HUES64 (cell line): ENCODE results near the gene SMYD3.
"Not testable (repeated sequence)": the region's sequence is repeated elsewhere in the genome, so short reads cannot be mapped to it uniquely, and the experiment has no call there.

Source experiments
- H3K27ac ChIP-seq: 2 replicates; pipeline ENCODE4 v1.7.0; 2013; ENCODE audit warnings: low read depth, low read length, inconsistent platforms
- H3K27me3 ChIP-seq: 2 replicates; pipeline ENCODE4 v1.6.1; 2013; ENCODE audit warnings: mild to moderate bottlenecking, low read length; ENCODE audit not compliant: insufficient read depth
- H3K36me3 ChIP-seq: 2 replicates; pipeline ENCODE4 v1.6.1; 2013; ENCODE audit warnings: mild to moderate bottlenecking, low read length; ENCODE audit not compliant: insufficient read depth
- H3K4me1 ChIP-seq: 2 replicates; pipeline ENCODE4 v1.6.1; 2013; ENCODE audit warnings: mild to moderate bottlenecking, low read length, moderate library complexity; ENCODE audit not compliant: insufficient read depth
- H3K4me3 ChIP-seq: 2 replicates; pipeline ENCODE4 v1.5.1; 2013; ENCODE audit warnings: mild to moderate bottlenecking, low read length, moderate library complexity
- H3K9ac ChIP-seq: 2 replicates; pipeline ENCODE4 v1.6.1; 2013; ENCODE audit warnings: mild to moderate bottlenecking, low read depth, low read length
- H3K9me3 ChIP-seq: 2 replicates; pipeline ENCODE4 v1.6.1; 2013; ENCODE audit warnings: low read depth, low read length; ENCODE audit not compliant: insufficient read depth
- WGBS: fragments of 150-250, 120-280 bp; methylation state at CpG from one replicate; pipeline ENCODE4 v1.1.7; 2013; ENCODE audit warnings: missing lambda C conversion rate; 5-methylcytosine and 5-hydroxymethylcytosine counted together

Gene SMYD3

DNA sequence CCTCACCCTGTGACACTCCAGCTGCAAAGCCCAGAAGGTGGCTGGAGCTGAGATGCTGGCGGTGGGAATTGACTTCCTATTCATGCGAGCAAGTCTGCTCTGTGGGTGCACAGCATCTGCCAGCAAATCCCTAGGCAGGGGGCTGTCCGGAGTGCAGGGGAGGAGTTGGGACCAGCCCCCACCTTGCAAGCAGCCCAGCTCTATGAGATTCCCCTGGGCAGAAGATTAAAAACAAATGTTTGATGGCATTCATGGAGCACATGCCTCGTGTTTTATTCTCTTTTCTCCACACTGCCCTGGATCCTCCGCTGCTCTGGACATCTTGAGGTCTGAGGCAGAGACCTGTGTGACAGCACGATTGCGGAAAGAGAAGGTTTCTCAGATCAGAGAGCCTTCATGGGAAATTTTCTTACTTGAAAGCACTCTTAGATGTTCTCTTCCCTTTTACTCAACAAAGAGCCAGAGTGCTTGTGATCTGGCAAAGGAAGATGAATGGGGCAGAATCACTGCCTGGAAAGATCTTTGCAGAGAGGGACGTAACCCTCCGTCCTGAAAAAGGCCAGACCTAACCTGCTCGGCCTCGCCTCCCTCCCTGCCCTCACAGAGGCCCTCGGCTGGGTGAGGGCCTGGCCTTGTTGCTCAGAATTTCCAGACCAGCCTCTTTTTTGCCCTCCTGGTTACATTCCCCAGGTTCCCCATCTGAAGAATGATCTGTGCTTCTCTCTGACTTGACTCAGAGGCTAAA lies 755.2 kb downstream of the SMYD3 start:
- H3K9ac ChIP-seq: no peak overlapping the region
- peaks cover 9% of the 10 kb centered on the region; the same call in 1 of the 2 replicates for H3K4me1 ChIP-seq
- no peaks in the 10 kb centered on the region for H3K36me3 ChIP-seq
- H3K4me3 ChIP-seq: no peak overlapping the region
- 80% methylated on average over 12 of the region's 12 CpGs for WGBS
- H3K27ac ChIP-seq: no peak overlapping the region
- no peaks in the 10 kb centered on the region for H3K27me3 ChIP-seq
- H3K9me3 ChIP-seq: no peaks in the 10 kb centered on the region

DNA sequence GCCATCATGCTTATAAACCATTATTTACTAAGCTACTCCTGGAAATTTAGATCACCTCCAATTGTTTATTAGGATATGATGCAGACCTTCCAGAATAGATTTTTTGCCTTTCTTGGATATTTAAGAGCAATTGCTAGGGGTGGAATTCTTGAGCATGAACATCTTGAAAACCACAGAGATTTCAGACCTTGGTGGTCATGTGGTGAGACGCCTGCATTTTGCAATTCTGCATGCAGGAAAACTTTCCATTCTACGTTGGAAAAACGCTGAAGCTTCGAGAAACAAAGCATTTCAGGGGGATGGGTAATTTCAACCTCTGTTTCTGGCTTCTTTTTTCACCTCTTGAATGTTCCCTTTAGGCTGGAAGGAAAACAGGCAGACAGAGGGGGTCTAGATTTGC lies 756.0 kb downstream of the SMYD3 start:
- H3K4me1 ChIP-seq: peaks cover 9% of the 10 kb centered on the region; the same call in 1 of the 2 replicates
- no peak overlapping the region for H3K4me3 ChIP-seq
- WGBS: 85% methylated on average over 4 of the region's 4 CpGs
- H3K9me3 ChIP-seq: no peaks in the 10 kb centered on the region
- H3K9ac ChIP-seq: no peak overlapping the region
- H3K27ac ChIP-seq: no peak overlapping the region
- H3K27me3 ChIP-seq: no peaks in the 10 kb centered on the region
- no peaks in the 10 kb centered on the region for H3K36me3 ChIP-seq

DNA sequence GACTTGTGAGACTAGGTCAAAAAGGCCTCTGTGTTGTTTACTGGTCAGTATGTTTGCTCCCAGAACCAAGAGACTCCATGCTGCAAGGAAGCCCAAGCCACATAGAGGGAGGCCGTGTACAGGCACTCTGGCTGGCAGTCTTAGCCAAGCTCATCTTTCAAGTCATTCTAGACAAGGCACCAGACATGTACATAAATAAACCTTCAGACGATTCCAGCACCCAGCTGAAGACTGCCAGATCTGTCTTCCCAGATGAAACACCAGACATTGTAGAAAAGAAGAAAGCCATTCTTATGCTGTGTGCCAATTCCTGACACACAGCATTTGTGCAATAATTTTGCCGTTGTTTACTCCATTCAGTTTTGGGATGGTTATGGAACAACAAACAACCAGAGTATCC lies 756.8 kb downstream of the SMYD3 start:
- over 99% methylated on average over 3 of the region's 3 CpGs for WGBS
- Histone ChIP-seq H3K27me3 (no peaks in the 10 kb centered on the region), H3K9me3 (no peaks in the 10 kb centered on the region), H3K4me3 (no peak overlapping the region), H3K4me1 (peaks cover 9% of the 10 kb centered on the region; the same call in 1 of the 2 replicates), H3K27ac (no peak overlapping the region), H3K9ac (no peak overlapping the region), H3K36me3 (no peaks in the 10 kb centered on the region)

DNA sequence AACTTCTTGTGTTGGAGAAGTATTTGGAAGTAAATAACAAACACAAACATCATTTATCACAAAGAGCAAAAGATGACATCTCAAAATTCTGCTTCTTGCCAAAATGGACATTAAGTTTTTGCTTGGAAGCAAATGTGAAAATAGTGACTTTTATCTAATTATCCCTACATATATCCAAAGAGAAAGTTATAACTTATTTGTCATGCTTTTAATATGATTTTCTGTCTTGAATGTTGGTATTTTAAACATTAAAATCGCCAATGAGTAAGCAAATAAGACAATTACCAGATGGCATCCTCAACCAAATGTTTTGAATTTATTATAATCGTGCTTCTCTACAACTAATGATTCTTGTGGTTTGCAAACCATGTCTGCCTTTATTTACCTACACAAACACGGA lies 758.0 kb downstream of the SMYD3 start:
- no peak overlapping the region for H3K27ac ChIP-seq

DNA sequence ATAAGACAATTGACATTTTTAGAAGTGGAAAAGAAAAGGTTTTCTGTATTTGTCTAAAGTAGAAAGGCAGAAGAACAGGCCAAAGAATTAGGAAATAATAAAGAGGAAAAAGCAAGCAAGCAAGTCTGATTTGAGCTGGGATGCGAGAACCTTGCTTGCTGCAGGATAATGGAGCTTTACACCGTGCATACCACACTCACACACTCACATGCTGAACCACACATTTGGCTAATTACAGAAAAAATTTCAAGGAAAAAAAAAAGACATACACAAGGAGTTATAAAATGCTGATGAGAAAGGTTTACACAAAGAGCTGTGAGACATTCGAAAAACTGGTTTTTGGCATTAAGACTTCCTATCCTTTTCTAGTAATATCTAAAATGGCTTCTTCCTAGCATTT lies 758.4 kb downstream of the SMYD3 start:
- Histone ChIP-seq H3K4me3 (no peak overlapping the region), H3K9me3 (no peaks in the 10 kb centered on the region), H3K36me3 (no peaks in the 10 kb centered on the region), H3K27me3 (no peaks in the 10 kb centered on the region), H3K27ac (no peak overlapping the region), H3K4me1 (peaks cover 9% of the 10 kb centered on the region; the same call in 1 of the 2 replicates), H3K9ac (no peak overlapping the region)
- WGBS: 88% methylated on average over 2 of the region's 3 CpGs

More for the DNA sequence above, 758.0 kb downstream of the SMYD3 start:
- no peaks in the 10 kb centered on the region for H3K9me3 ChIP-seq
- H3K4me3 ChIP-seq: no peak overlapping the region
- H3K36me3 ChIP-seq: no peaks in the 10 kb centered on the region
- H3K4me1 ChIP-seq: peaks cover 9% of the 10 kb centered on the region; the same call in 1 of the 2 replicates
- WGBS: 95% methylated on average over 2 of the region's 3 CpGs
- H3K27me3 ChIP-seq: no peaks in the 10 kb centered on the region
- no peak overlapping the region for H3K9ac ChIP-seq

DNA sequence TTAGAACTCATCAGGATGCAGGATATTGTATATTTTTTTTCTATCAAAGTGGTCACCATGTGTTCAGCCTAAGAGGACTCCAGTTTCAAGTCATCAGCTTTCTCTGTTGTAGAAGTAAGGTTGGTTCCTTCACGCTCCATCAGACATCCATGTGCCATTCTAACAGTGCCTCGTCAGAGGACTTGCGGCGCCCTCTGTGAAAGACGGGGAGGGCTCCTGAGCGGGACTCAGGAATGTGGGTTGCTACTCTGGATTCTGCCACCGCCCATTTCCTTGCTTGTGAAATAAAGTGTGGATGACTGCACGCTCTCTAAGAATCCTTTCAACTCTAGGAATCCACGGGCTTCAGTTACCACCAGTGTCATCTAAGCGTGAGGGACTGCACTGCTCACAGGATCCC lies 758.8 kb downstream of the SMYD3 start:
- no peaks in the 10 kb centered on the region for H3K27me3 ChIP-seq
- H3K27ac ChIP-seq: no peak overlapping the region
- 86% methylated on average over 10 of the region's 10 CpGs for WGBS

DNA sequence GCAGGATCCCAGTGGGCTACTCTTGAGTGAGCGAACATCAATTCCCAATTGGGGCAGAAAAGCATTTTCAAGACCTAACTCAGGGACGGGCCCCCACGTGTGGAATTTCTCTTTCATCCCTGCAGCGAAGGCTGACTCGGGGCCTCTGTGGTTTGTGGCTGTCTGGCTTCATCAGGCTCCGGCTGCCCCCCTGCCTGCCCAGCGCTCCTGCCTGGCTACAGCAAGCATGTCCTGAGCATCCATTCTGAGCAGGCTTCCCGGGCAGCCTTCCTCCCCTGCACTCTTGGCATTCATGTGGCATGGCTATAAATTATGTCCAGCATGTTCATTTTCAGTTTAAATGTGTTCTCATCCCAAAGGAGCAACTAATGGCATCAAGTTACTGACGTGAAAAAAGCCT lies 764.2 kb downstream of the SMYD3 start:
- no peaks in the 10 kb centered on the region for H3K36me3 ChIP-seq
- H3K9ac ChIP-seq: no peak overlapping the region
- H3K9me3 ChIP-seq: no peaks in the 10 kb centered on the region
- no peak overlapping the region for H3K4me3 ChIP-seq
- WGBS: 89% methylated on average over 9 of the region's 9 CpGs
- H3K27me3 ChIP-seq: no peaks in the 10 kb centered on the region
- no peak overlapping the region for H3K27ac ChIP-seq
- H3K4me1 ChIP-seq: no peaks in the 10 kb centered on the region

More for the DNA sequence above, 758.8 kb downstream of the SMYD3 start:
- Histone ChIP-seq H3K36me3 (no peaks in the 10 kb centered on the region), H3K4me3 (no peak overlapping the region), H3K9ac (no peak overlapping the region), H3K9me3 (no peaks in the 10 kb centered on the region), H3K4me1 (peaks cover 9% of the 10 kb centered on the region; the same call in 1 of the 2 replicates)

DNA sequence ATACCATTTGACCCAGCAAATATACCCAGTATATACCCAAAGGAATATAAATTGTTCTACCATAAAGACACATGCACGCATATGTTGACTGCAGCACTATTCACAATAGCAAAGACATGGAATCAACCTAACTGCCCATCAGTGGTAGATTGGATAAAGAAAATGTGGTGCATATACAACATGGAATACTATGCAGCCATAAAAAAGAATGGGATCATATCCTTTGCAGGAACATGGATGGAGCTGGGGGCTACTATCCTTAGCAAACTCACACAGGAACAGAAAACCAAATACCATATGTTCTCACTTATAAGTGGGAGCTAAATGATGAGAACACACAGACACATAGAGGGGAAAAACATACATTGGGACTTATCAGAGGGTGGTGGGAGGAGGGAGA lies 766.7 kb downstream of the SMYD3 start:
- H3K36me3 ChIP-seq, H3K4me3 ChIP-seq, H3K9ac ChIP-seq, H3K4me1 ChIP-seq, H3K27me3 ChIP-seq, H3K27ac ChIP-seq, H3K9me3 ChIP-seq: not testable (repeated sequence)
- WGBS: 100% methylated on average over 1 of the region's 1 CpG

DNA sequence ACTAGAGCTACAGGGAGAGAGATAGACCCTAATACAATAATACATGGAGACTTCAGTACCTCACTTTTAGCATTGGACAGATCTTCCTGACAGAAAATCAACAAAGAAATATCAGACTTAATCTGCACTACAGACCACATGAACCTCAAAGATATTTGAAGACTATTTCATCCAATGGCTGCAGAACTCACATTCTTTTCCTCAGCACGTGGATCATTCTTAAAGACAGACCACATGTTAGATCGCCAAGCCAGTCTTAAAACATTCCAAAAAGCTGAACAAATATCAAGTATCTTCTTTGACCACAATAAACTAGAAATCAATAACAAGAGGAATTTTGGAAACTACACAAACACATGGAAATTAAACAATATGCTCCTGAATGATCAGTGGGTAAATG lies 776.3 kb downstream of the SMYD3 start:
- no peaks in the 10 kb centered on the region for H3K9me3 ChIP-seq
- H3K36me3 ChIP-seq: no peaks in the 10 kb centered on the region
- no peaks in the 10 kb centered on the region for H3K27me3 ChIP-seq
- no peak overlapping the region for H3K27ac ChIP-seq
- WGBS: 86% methylated on average over 2 of the region's 2 CpGs
- no peak overlapping the region for H3K9ac ChIP-seq
- H3K4me3 ChIP-seq: no peak overlapping the region
- no peaks in the 10 kb centered on the region for H3K4me1 ChIP-seq

DNA sequence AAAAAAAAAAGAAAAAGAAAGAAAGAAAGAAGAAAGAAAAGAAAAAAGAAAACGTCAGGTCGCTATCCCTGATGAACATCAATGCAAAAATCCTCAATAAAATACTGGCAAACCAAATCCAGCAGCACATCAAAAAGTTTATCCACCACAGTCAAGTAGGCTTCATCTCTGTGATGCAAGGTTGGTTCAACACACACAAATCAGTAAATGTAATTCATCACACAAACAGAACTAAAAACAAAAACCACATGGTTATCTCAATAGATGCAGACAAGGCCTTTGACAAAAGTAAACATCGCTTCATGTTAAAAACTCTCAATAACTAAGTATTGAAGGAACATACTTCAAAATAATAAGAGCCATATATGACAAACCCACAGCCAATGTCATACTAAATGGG lies 779.0 kb downstream of the SMYD3 start:
- not testable (repeated sequence) for H3K27me3 ChIP-seq, H3K27ac ChIP-seq, H3K9ac ChIP-seq, H3K9me3 ChIP-seq, H3K4me1 ChIP-seq, H3K36me3 ChIP-seq, H3K4me3 ChIP-seq
- WGBS: 98% methylated on average over 3 of the region's 3 CpGs

DNA sequence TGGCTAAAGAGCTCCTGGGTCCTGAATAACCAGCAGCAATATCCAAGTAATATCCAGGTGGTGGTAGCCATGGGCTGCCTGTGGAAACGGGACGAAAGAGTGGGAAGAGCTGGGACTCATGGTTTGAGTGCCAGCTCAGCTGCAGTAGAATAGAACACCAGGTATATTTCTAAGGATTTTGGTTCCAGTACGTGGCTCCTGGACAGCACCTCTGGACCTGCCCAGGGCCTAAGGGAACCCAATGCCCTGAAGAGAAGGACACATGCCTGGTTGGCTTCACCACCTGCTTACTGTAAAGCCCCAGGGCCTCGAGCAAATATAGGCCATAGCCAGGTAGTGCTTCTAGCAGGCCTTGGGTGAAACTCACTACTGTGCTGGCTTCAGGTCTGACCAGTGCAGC lies 785.6 kb downstream of the SMYD3 start:
- H3K36me3 ChIP-seq: no peaks in the 10 kb centered on the region
- no peak overlapping the region for H3K9ac ChIP-seq
- no peaks in the 10 kb centered on the region for H3K9me3 ChIP-seq
- no peak overlapping the region for H3K27ac ChIP-seq
- H3K4me1 ChIP-seq: no peaks in the 10 kb centered on the region
- WGBS: 94% methylated on average over 4 of the region's 4 CpGs
- no peak overlapping the region for H3K4me3 ChIP-seq
- H3K27me3 ChIP-seq: no peaks in the 10 kb centered on the region

DNA sequence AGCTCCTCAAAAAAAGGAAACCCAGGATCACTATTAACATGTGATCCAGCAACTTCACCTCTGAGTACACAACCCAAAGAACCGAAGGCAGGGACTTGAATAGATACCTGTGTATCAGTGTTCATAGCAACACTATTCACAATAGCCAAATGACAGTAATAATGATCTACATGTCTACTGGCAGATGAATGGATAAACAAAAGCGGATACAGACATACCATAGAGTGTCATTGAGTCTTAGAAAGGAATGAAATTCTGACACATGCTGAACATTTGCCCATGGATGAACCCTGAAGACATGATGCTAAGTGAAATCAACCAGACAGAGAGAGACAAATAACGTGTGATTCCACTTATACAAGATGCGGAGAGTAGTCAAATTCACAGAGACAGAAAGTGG lies 788.1 kb downstream of the SMYD3 start:
- no peaks in the 10 kb centered on the region for H3K27me3 ChIP-seq
- no peaks in the 10 kb centered on the region for H3K4me1 ChIP-seq
- no peak overlapping the region for H3K9ac ChIP-seq
- no peak overlapping the region for H3K4me3 ChIP-seq
- WGBS: 95% methylated on average over 4 of the region's 4 CpGs
- H3K36me3 ChIP-seq: no peaks in the 10 kb centered on the region
- no peaks in the 10 kb centered on the region for H3K9me3 ChIP-seq
- H3K27ac ChIP-seq: no peak overlapping the region
